H1 (cell line): Measurements from ENCODE around the gene KLHL35. TPM values are rescaled to one million over a fixed set of nuclear protein-coding genes. Genes with fewer than 3 reads are reported as not detected.

Experiments
- CHD7 ChIP-seq: fragments of 300-600 bp; sonication (generic); IDR thresholded peaks from 2 replicates; pipeline ENCODE4 v1.7.1; 2012; ENCODE audit warnings: low read length, moderate library complexity, mild to moderate bottlenecking, inconsistent platforms; ENCODE audit not compliant: insufficient replicate concordance
- polyA plus RNA-seq, 7 experiments: library from polyadenylated mRNA; depleted of rRNA in 3 of 7; stranded (reverse) in 5 of 7; unstranded in 2 of 7; fragments of >200 nt in 5 of 7; fragments of 200-250 nt in 2 of 7; gene quantifications; 1 replicate in 5 of 7; 2 replicates in 1 of 7; 4 replicates in 1 of 7; pipeline versions ENCODE4 v1.2.1 to v1.2.3, GENCODE V29; 2011 to 2013; ENCODE audit warnings: missing spikeins in 2 of 7, mixed read lengths in 2 of 7
- total RNA-seq: library from RNA; stranded (reverse); fragmentation: NEBNext Ultra II Directional; extraction: Animal tissue kit (Norgen Biotek cat#: 25700); gene quantifications from 2 replicates; pipeline ENCODE4 v1.2.1, GENCODE V29; 2021

The KLHL35 gene
- total and polyA plus RNA-seq, 2 of the 8 experiments (the other 6 are each of a cell fraction or from before 2014, with no cell fraction given), result 0.35 to 0.41 TPM

- no peak for TF ChIP-seq CHD7
Measured at GRCh38 chr11:75380245-75380644, 52.8 kb downstream of the KLHL35 start (continued).
